Liver (tissue), 9 donors: ENCODE results near the gene TASOR2. TPM values are rescaled to one million over a fixed set of nuclear protein-coding genes. Genes with fewer than 3 reads are reported as not detected.

Experiments
- DNase-seq: peaks from one replicate; pipeline ENCODE4 v3.0.0-alpha.2; 2017; ENCODE audit warnings: low spot score
- H3K27ac ChIP-seq, 2 donors: one replicate each; pipeline ENCODE4 v1.7.0; 2013; ENCODE audit warnings: inconsistent platforms in 2 of 2, low read length in 2 of 2, control low read depth in 1 of 2, low read depth in 1 of 2, mild to moderate bottlenecking in 1 of 2
- H3K27me3 ChIP-seq, 4 donors: one replicate each; pipeline versions ENCODE4 v1.6.1 to v1.7.0; 2013; ENCODE audit warnings: low read length in 3 of 4, inconsistent platforms in 1 of 4, mild to moderate bottlenecking in 1 of 4, moderate library complexity in 1 of 4; ENCODE audit not compliant: control insufficient read depth in 4 of 4, insufficient read depth in 4 of 4
- H3K36me3 ChIP-seq, 4 donors: one replicate each; pipeline versions ENCODE4 v1.6.1 to v1.7.0; 2013; ENCODE audit warnings: low read length in 3 of 4, mild to moderate bottlenecking in 3 of 4, low read depth in 1 of 4, moderate library complexity in 1 of 4; ENCODE audit not compliant: control insufficient read depth in 4 of 4, insufficient read depth in 3 of 4
- H3K4me1 ChIP-seq, 4 donors: one replicate each; pipeline versions ENCODE4 v1.6.1 to v1.7.0; 2013; ENCODE audit warnings: low read length in 3 of 4, mild to moderate bottlenecking in 3 of 4, moderate library complexity in 1 of 4; ENCODE audit not compliant: control insufficient read depth in 4 of 4, insufficient read depth in 4 of 4
- H3K4me3 ChIP-seq, 3 donors: one replicate each; pipeline versions ENCODE4 v1.6.1 to v1.7.0; 2013; ENCODE audit warnings: low read length in 3 of 3, control low read depth in 1 of 3, low read depth in 1 of 3, mild to moderate bottlenecking in 1 of 3
- H3K9ac ChIP-seq, 2 donors: one replicate each; pipeline ENCODE4 v1.7.0; 2013; ENCODE audit warnings: low read length in 2 of 2, mild to moderate bottlenecking in 2 of 2, moderate library complexity in 2 of 2, control low read depth in 1 of 2, low read depth in 1 of 2
- H3K9me3 ChIP-seq, 4 donors: one replicate each; pipeline versions ENCODE4 v1.6.1 to v1.7.0; 2013; ENCODE audit warnings: low read length in 3 of 4; ENCODE audit not compliant: control insufficient read depth in 4 of 4
- EGR1 ChIP-seq, 2 donors: IDR thresholded peaks; 2 replicates each; pipeline ENCODE4 v1.6.1; 2016 to 2018; ENCODE audit warnings: antibody characterized with exemption in 2 of 2, low read depth in 2 of 2
- FOXA1 ChIP-seq: IDR thresholded peaks from 2 replicates; pipeline ENCODE4 v1.6.1; 2016; ENCODE audit warnings: antibody characterized with exemption
- FOXA2 ChIP-seq: IDR thresholded peaks from 2 replicates; pipeline ENCODE4 v1.6.1; 2016; ENCODE audit warnings: antibody characterized with exemption
- GABPA ChIP-seq, 2 donors: IDR thresholded peaks in 1 of 2; conservative IDR thresholded peaks in 1 of 2; 2 replicates each; pipeline ENCODE4 v1.6.1; 2016; ENCODE audit warnings: antibody characterized with exemption in 2 of 2, mild to moderate bottlenecking in 1 of 2, moderate library complexity in 1 of 2
- HNF4A ChIP-seq, 2 donors: conservative IDR thresholded peaks; 2 replicates each; pipeline ENCODE4 v1.6.1; 2016; ENCODE audit warnings: antibody characterized with exemption in 2 of 2, mild to moderate bottlenecking in 2 of 2
- HNF4G ChIP-seq: IDR thresholded peaks from 2 replicates; pipeline ENCODE4 v1.6.1; 2016; ENCODE audit warnings: antibody characterized with exemption
- JUND ChIP-seq, 2 donors: IDR thresholded peaks; 2 replicates each; pipeline ENCODE4 v1.6.1; 2016; ENCODE audit warnings: antibody characterized with exemption in 2 of 2
- NR2F2 ChIP-seq: IDR thresholded peaks from 2 replicates; pipeline ENCODE4 v1.6.1; 2016; ENCODE audit warnings: antibody characterized with exemption
- RAD21 ChIP-seq, 2 donors: IDR thresholded peaks; 2 replicates each; pipeline ENCODE4 v1.6.1; 2016; ENCODE audit warnings: antibody characterized with exemption in 2 of 2, mild to moderate bottlenecking in 2 of 2
- RXRA ChIP-seq, 2 donors: IDR thresholded peaks; 2 replicates each; pipeline ENCODE4 v1.6.1; 2017 to 2018; ENCODE audit warnings: antibody characterized with exemption in 2 of 2, mild to moderate bottlenecking in 1 of 2
- TAF1 ChIP-seq: conservative IDR thresholded peaks from 2 replicates; pipeline ENCODE4 v1.6.1; 2016; ENCODE audit warnings: antibody characterized with exemption, mild to moderate bottlenecking
- YY1 ChIP-seq: IDR thresholded peaks from 2 replicates; pipeline ENCODE4 v1.6.1; 2016; ENCODE audit warnings: antibody characterized with exemption, mild to moderate bottlenecking
- WGBS: extraction: QIAGEN DNeasy Blood & Tissue Kit; methylation state at CpG from one replicate; pipeline ENCODE4 v1.1.7; 2013; 5-methylcytosine and 5-hydroxymethylcytosine counted together
- polyA plus RNA-seq, 2 donors: library from polyadenylated mRNA; stranded (reverse) in 1 of 2; unstranded in 1 of 2; fragments of 200-250 nt in 1 of 2; fragments of >200 nt in 1 of 2; fragmentation: Nextera tagmentation in 1 of 2; extraction: Ambion mirVana in 1 of 2; gene quantifications; one replicate each; pipeline versions ENCODE4 v1.2.1 to v1.2.3, GENCODE V29; 2013 to 2015
- total RNA-seq, 2 donors: library from RNA; depleted of rRNA; stranded (reverse); fragments of >200 nt; gene quantifications; one replicate each; pipeline ENCODE4 v1.2.3, GENCODE V29; 2014
- TF ChIP-seq, protein P1 (sequence below): IDR thresholded peaks from 2 replicates; pipeline ENCODE4 v1.6.1; 2016; ENCODE audit warnings: antibody characterized with exemption
- TF ChIP-seq, protein P2 (sequence below): IDR thresholded peaks from 2 replicates; pipeline ENCODE4 v1.6.1; 2016; ENCODE audit warnings: antibody characterized with exemption, mild to moderate bottlenecking
- TF ChIP-seq, protein P3 (sequence below): IDR thresholded peaks from 2 replicates; pipeline ENCODE4 v1.6.1; 2016; ENCODE audit warnings: antibody characterized with exemption
- donor health status: healthy.
- donor health status: healthy.
- donor health status: healthy.
- donor health status: healthy.
- donor health status: healthy.

The TASOR2 gene
- total and polyA plus RNA-seq, 4 donors = 7.6 to 40.3 (median 14.2) TPM

DNA sequence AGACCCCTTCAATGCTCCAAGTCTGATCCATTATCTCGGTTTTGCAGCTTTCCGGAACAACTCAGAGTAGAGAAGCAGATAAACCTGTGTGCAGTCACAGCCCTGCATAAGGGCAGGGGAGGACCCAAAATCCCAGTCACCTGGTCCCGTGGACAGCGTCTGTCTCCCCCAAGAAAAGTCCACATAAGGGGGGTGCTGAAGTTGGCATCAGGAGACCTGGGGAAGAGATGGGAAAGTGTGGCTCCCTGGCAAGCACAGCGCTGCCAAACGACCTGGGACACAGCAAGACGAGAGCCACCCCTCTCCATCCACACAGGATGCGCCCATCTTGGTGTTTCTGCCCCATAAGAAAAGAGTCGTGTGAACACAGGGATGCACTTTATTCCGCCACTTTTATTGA lies 46.1 kb upstream of the TASOR2 start:
- peaks cover 12 to 36% (median 29%) of the 10 kb centered on the region in 4 donors for H3K36me3 ChIP-seq
- H3K9me3 ChIP-seq = no peaks in the 10 kb centered on the region
- DNase-seq = no peak

DNA sequence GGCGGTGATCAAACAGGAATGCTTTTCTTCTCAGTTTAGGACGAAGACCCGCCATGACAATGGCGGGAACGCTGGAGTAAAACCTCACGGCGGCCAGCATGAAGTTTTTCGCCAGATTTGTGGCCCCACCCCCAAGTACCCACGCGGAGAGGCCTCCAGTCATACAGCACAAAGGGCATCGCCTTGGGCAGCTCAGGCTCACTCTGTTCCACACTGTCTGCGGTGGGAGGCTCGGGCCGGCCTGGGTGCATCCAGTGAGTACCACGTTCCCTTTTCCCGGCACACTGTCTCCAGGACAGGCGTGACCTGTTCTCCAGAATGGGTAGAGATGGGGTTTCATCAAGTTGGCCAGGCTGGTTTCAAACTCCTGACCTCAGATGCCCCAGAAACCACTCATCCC lies 45.6 kb upstream of the TASOR2 start:
- Histone ChIP-seq H3K4me1 (peaks cover 0 to 4% (median 2%) of the 10 kb centered on the region in 4 donors), H3K4me3 (no peak overlapping the region), H3K9ac (no peak overlapping the region), H3K27me3 (no peaks in the 10 kb centered on the region), H3K36me3 (peaks cover 15 to 39% (median 29%) of the 10 kb centered on the region in 4 donors), H3K9me3 (no peaks in the 10 kb centered on the region), H3K27ac (no peak overlapping the region)
- DNase-seq = no peak
- TF ChIP-seq FOXA2 (no peak), EGR1 (IDR thresholded peaks at IDR 0.05; ENCODE audit: low read depth in 2 of 2) (no peak), TAF1 (no peak), HNF4A (conservative IDR thresholded peaks at IDR 0.05) (no peak), HNF4G (no peak), FOXA1 (no peak)
- 97% methylated on average over 17 of the region's 17 CpGs for WGBS

More for the DNA sequence above, 46.1 kb upstream of the TASOR2 start:
- Histone ChIP-seq H3K27ac (no peak overlapping the region), H3K9ac (no peak overlapping the region), H3K27me3 (no peaks in the 10 kb centered on the region), H3K4me3 (no peak overlapping the region), H3K4me1 (peaks cover 0 to 3% (median 0%) of the 10 kb centered on the region in 4 donors)
- 96% methylated on average over 10 of the region's 10 CpGs for WGBS
- TF ChIP-seq EGR1 (IDR thresholded peaks at IDR 0.05; ENCODE audit: low read depth in 2 of 2) = no peak
- no peak for TF ChIP-seq NR2F2
- no peak for TF ChIP-seq RXRA (IDR thresholded peaks at IDR 0.05)
- TF ChIP-seq, protein P1, sequence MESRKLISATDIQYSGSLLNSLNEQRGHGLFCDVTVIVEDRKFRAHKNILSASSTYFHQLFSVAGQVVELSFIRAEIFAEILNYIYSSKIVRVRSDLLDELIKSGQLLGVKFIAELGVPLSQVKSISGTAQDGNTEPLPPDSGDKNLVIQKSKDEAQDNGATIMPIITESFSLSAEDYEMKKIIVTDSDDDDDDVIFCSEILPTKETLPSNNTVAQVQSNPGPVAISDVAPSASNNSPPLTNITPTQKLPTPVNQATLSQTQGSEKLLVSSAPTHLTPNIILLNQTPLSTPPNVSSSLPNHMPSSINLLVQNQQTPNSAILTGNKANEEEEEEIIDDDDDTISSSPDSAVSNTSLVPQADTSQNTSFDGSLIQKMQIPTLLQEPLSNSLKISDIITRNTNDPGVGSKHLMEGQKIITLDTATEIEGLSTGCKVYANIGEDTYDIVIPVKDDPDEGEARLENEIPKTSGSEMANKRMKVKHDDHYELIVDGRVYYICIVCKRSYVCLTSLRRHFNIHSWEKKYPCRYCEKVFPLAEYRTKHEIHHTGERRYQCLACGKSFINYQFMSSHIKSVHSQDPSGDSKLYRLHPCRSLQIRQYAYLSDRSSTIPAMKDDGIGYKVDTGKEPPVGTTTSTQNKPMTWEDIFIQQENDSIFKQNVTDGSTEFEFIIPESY = no peak
- TF ChIP-seq FOXA1 = no peak
- TF ChIP-seq, protein P2, sequence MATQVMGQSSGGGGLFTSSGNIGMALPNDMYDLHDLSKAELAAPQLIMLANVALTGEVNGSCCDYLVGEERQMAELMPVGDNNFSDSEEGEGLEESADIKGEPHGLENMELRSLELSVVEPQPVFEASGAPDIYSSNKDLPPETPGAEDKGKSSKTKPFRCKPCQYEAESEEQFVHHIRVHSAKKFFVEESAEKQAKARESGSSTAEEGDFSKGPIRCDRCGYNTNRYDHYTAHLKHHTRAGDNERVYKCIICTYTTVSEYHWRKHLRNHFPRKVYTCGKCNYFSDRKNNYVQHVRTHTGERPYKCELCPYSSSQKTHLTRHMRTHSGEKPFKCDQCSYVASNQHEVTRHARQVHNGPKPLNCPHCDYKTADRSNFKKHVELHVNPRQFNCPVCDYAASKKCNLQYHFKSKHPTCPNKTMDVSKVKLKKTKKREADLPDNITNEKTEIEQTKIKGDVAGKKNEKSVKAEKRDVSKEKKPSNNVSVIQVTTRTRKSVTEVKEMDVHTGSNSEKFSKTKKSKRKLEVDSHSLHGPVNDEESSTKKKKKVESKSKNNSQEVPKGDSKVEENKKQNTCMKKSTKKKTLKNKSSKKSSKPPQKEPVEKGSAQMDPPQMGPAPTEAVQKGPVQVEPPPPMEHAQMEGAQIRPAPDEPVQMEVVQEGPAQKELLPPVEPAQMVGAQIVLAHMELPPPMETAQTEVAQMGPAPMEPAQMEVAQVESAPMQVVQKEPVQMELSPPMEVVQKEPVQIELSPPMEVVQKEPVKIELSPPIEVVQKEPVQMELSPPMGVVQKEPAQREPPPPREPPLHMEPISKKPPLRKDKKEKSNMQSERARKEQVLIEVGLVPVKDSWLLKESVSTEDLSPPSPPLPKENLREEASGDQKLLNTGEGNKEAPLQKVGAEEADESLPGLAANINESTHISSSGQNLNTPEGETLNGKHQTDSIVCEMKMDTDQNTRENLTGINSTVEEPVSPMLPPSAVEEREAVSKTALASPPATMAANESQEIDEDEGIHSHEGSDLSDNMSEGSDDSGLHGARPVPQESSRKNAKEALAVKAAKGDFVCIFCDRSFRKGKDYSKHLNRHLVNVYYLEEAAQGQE = peak; percentile 42

DNA sequence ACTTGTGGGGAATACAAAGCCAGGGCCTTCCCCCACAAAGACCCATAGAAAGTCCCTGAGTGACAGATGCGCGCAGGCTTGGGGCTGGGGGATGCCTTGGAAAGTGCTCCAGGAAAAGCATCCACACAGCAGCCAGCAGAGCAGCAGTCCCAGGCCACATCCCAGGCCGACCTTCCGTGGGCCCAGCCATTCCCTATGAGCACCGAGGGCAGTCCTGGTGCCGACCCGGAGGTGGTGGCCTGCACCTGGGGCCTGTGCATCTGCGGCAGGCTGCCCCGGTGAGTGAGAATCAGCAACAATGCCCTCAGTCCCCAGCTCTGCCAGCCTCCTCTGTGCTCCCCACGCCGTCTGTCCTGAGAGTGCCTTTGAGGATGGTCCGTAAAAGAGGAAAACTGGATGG lies 44.6 kb upstream of the TASOR2 start:
- Histone ChIP-seq H3K27ac (no peak overlapping the region), H3K36me3 (peaks cover 15 to 39% (median 29%) of the 10 kb centered on the region in 4 donors), H3K4me1 (peaks cover 0 to 9% (median 8%) of the 10 kb centered on the region in 4 donors), H3K9me3 (no peaks in the 10 kb centered on the region), H3K27me3 (no peaks in the 10 kb centered on the region), H3K9ac (no peak overlapping the region), H3K4me3 (no peak overlapping the region)
- WGBS = 87% methylated on average over 12 of the region's 12 CpGs
- no peak for DNase-seq
- no peak for TF ChIP-seq YY1
- no peak for TF ChIP-seq FOXA2
- TF ChIP-seq, protein P1 = no peak
- TF ChIP-seq TAF1 = no peak
- no peak for TF ChIP-seq EGR1 (IDR thresholded peaks at IDR 0.05; ENCODE audit: low read depth in 2 of 2)
- TF ChIP-seq, protein P3, sequence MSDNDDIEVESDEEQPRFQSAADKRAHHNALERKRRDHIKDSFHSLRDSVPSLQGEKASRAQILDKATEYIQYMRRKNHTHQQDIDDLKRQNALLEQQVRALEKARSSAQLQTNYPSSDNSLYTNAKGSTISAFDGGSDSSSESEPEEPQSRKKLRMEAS = no peak
- TF ChIP-seq HNF4A (conservative IDR thresholded peaks at IDR 0.05) = no peak
- no peak for TF ChIP-seq GABPA (IDR thresholded peaks at IDR 0.05 in 1 of 2, conservative IDR thresholded peaks at IDR 0.05 in 1 of 2)
- TF ChIP-seq, protein P2 = no peak
- TF ChIP-seq JUND (IDR thresholded peaks at IDR 0.05) = no peak
- no peak for TF ChIP-seq FOXA1
- no peak for TF ChIP-seq RAD21 (IDR thresholded peaks at IDR 0.05)
- no peak for TF ChIP-seq HNF4G
- no peak for TF ChIP-seq RXRA (IDR thresholded peaks at IDR 0.05)
